Endothelial cell (in vitro differentiated cells): Measurements from ENCODE around the gene PDLIM7. TPM values are rescaled to one million over a fixed set of nuclear protein-coding genes. Genes with fewer than 3 reads are reported as not detected.

Experiments
- DNase-seq: peaks from one replicate; pipeline ENCODE4 v3.0.0; 2021; ENCODE audit warnings: low spot score
- H3K27ac Mint-ChIP-seq: one replicate; pipeline ENCODE4 v1.8.0; 2021; ENCODE audit warnings: mixed read lengths, inconsistent platforms; ENCODE audit not compliant: unreplicated experiment
- H3K27me3 Mint-ChIP-seq: one replicate; pipeline ENCODE4 v1.8.0; 2021; ENCODE audit warnings: mild to moderate bottlenecking, moderate library complexity, mixed read lengths, inconsistent platforms; ENCODE audit not compliant: unreplicated experiment
- H3K36me3 Mint-ChIP-seq: one replicate; pipeline ENCODE4 v1.8.0; 2021; ENCODE audit warnings: mild to moderate bottlenecking, low read depth, mixed read lengths, inconsistent platforms; ENCODE audit not compliant: unreplicated experiment
- H3K4me1 Mint-ChIP-seq: one replicate; pipeline ENCODE4 v1.8.0; 2021; ENCODE audit warnings: mild to moderate bottlenecking, mixed read lengths, inconsistent platforms; ENCODE audit not compliant: unreplicated experiment
- H3K4me3 Mint-ChIP-seq: one replicate; pipeline ENCODE4 v1.8.0; 2021; ENCODE audit warnings: mild to moderate bottlenecking, mixed read lengths, inconsistent platforms; ENCODE audit not compliant: unreplicated experiment
- H3K9me3 Mint-ChIP-seq: one replicate; pipeline ENCODE4 v1.8.0; 2021; ENCODE audit warnings: mixed read lengths, inconsistent platforms; ENCODE audit not compliant: unreplicated experiment
- total RNA-seq: library from RNA; stranded (reverse); fragmentation: NEBNext Ultra II Directional; extraction: Animal tissue kit (Norgen Biotek cat#: 25700); gene quantifications from one replicate; pipeline ENCODE4 v1.2.1, GENCODE V29; 2021; ENCODE audit not compliant: unreplicated experiment
- TF ChIP-seq, protein P1 (sequence below): fragments of 200-600 bp; sonication (generic); IDR thresholded peaks from one replicate; pipeline ENCODE4 v1.5.0; 2021; ENCODE audit warnings: antibody characterized with exemption; ENCODE audit not compliant: unreplicated experiment

Gene PDLIM7
- total RNA-seq, 1 donor from 2014 or later, result 238 TPM

DNA sequence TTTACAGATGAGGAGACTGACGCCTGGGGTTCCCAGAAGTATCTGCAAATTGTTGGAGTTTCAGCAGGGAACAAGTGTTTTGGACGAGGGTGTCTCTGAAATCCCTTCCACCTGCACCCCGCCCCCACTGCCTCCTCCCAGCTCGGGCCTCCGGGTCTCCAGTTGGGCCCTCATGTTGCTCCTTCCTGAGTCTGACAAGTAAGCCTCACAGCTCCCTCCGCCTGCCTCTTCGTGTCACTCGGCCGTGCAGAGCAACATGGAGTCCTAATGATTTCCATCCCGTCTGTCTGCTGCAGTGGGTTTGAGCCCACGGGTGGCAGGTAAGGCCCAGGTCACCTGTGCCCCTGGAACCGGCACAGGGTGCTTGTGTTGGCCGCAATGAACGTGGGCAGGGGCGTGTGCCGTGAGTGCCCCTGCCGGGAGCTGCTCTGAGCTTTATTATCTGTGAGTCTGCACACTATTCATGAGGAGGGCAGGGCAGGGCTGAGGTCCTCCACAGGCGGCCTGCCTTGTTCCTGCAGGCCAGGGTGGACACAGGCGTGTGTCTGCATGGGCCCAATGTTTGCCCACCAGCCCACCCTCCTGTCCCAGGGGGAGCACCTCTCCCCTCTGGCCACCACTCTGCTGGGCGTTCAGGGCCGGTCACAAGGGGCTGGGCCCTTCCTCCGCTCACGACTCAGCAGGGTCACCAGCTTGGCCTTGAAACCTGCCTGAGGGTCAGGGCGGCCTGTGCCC is 6.1 kb upstream of the PDLIM7 start:
- peaks cover 27% of the 10 kb centered on the region for H3K4me1 Mint-ChIP-seq
- TF ChIP-seq, protein P1, sequence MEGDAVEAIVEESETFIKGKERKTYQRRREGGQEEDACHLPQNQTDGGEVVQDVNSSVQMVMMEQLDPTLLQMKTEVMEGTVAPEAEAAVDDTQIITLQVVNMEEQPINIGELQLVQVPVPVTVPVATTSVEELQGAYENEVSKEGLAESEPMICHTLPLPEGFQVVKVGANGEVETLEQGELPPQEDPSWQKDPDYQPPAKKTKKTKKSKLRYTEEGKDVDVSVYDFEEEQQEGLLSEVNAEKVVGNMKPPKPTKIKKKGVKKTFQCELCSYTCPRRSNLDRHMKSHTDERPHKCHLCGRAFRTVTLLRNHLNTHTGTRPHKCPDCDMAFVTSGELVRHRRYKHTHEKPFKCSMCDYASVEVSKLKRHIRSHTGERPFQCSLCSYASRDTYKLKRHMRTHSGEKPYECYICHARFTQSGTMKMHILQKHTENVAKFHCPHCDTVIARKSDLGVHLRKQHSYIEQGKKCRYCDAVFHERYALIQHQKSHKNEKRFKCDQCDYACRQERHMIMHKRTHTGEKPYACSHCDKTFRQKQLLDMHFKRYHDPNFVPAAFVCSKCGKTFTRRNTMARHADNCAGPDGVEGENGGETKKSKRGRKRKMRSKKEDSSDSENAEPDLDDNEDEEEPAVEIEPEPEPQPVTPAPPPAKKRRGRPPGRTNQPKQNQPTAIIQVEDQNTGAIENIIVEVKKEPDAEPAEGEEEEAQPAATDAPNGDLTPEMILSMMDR, result no peak
- no peak overlapping the region for H3K4me3 Mint-ChIP-seq
- peaks cover 29% of the 10 kb centered on the region for H3K36me3 Mint-ChIP-seq
- no peak overlapping the region for H3K27ac Mint-ChIP-seq
- no peak for DNase-seq
- no peaks in the 10 kb centered on the region for H3K9me3 Mint-ChIP-seq
- H3K27me3 Mint-ChIP-seq, result peaks cover 14% of the 10 kb centered on the region

DNA sequence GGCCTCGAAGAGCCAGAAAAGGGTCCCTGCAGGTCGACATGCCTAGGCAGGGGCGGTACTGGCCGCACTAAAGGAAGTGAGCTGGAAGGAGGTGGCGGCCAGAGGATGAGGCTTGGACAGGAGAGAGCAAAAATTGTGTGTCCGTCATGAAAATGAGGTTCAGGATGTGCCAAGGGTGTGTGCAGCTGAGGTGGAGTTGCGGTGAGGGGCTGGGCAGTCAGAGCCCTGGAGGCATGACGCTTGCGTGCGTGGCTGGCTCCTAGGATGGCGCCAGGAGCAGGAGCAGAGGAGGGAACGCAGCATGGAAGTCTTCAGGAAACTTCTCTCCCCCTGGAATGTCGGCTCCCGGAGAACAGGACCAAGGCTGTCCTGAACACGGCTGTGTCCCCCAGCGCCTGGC is 5.5 kb upstream of the PDLIM7 start:
- Mint-ChIP-seq H3K4me1 (peaks cover 30% of the 10 kb centered on the region), H3K4me3 (peak overlapping the region; percentile 74), H3K27me3 (peaks cover 17% of the 10 kb centered on the region), H3K9me3 (no peaks in the 10 kb centered on the region), H3K36me3 (peaks cover 28% of the 10 kb centered on the region), H3K27ac (no peak overlapping the region)
- DNase-seq, result no peak
- TF ChIP-seq, protein P1, result no peak

DNA sequence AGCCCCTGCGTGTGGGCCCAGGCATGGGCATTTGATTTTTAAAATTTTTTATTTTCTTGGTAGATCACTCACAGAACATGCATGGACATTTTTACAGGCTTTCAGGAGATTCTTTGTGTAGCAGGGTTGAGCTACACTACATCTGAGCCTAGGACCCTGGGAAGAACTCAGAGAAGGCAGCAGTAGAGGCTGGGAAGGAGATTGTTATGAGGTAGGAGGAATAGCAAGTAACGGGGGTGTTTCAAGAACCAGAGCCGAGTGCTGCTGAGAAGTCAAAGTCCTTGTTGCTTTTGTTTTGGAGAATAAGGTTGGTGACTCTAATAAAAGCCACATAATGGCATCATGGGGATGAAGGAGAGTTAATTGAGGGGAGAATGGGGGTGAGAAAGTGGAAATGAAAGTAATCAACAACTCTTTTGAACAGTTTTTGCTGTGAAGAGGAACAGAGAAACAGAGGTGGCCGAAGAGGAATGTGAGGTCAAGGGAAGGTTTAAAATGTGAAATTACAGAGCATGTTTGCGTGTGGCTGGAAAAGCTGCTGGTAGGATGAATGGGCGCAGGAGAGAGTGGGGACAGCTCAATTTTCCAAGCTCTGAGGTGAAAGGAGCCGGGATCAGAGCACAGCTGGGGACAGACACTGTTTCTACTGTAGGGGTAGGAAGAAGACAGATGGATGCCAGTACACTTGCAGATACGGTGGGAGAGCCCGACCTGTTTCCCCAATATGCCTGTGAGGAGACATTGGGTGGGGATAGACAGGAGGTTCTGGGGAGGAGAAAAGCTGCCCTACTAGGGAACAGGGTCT is 4.7 kb upstream of the PDLIM7 start:
- Mint-ChIP-seq H3K4me3 (peak overlapping the region; percentile 63), H3K27me3 (peaks cover 13% of the 10 kb centered on the region), H3K36me3 (peaks cover 20% of the 10 kb centered on the region), H3K9me3 (no peaks in the 10 kb centered on the region), H3K27ac (peak overlapping the region; percentile 43), H3K4me1 (peaks cover 25% of the 10 kb centered on the region)
- TF ChIP-seq, protein P1, result no peak
- no peak for DNase-seq

DNA sequence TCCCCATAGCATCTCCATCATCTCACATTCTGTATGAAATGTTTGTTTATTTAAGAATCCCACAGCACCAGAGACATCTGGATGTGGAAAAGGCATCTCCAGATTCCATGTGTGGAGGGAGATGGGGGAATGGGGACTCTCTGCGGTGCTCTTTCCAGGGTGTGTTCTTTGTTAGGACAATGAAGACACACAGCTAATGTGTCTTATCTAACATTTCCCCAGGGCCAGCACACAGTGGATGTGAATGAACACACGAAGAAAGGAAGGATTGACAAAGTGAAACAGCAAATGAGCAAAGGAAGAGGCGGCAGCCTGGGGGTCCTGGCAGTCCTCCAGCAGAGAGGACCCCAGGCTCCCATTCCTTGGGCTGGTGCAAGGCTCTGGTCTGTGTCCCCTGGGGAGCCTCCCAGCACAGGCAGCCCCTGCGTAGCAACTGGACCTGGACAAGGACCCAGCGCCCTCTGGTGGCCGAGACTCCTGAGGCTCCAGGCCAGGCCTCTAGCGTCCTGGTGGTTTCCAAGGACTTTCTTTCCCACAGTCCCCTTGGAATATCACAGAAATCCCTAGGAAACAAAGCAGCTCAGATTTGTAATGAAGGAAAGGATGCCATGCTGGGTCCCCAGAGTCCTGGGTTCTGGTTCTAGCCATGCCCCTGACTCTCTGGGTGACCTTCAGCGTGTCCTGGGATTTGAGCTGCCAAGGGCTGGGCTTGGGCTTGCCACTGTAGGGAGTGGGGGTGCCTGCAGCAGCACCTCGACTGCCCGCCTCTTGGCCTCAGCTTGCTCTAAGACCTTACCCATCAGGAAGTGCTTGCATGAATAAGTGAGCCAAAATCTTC is 3.5 kb upstream of the PDLIM7 start:
- Mint-ChIP-seq H3K4me1 (peaks cover 26% of the 10 kb centered on the region), H3K27me3 (peaks cover 10% of the 10 kb centered on the region), H3K36me3 (peaks cover 17% of the 10 kb centered on the region), H3K27ac (no peak overlapping the region), H3K4me3 (no peak overlapping the region), H3K9me3 (no peaks in the 10 kb centered on the region)
- TF ChIP-seq, protein P1, result peak; percentile 78
- DNase-seq, result peak; percentile 96
